ENCODE measurements around the gene PIGK. TPM values are rescaled to one million over a fixed set of nuclear protein-coding genes. Genes with fewer than 3 reads are reported as not detected.

PIGK gene
- total and polyA plus RNA-seq, 2 experiments from 2014 or later = 60.0 to 79.2 TPM

DNA sequence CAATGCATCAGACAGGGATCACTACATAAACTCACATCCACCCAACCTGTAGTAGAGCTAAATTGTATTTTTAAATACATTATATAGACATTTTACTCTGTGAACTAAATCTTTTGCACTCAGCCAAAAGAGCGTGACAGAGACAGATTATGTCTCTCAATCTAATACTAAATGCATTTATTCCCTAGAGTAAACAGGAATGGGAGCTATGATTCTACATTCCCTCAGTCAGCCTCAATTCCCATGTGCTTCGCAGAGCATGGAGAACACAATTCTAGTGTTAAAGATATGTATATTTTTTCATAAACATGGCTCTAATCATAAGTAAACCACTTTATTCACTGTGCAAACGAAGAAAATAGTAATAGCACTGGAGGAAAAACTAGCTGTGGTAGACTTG is 16.5 kb downstream of the PIGK start:
- no peak overlapping the region for H3K9ac ChIP-seq
- H3K4me3 ChIP-seq = no peak overlapping the region
- H2AFZ ChIP-seq = no peak overlapping the region
- no peak for DNase-seq
- in situ Hi-C loops (cut with MboI) = no loop called here
- no peaks in the 10 kb centered on the region for H3K9me2 ChIP-seq (ENCODE audit: insufficient read depth)
- WGBS, 2 experiments (ENCODE audit: low coverage in 1 of 2, low lambda C conversion rate in 2 of 2, missing lambda C conversion rate in 2 of 2) = 81 to 90% methylated on average over 3 of the region's 3 CpGs
- no peaks in the 10 kb centered on the region for H3K79me2 ChIP-seq (ENCODE audit: insufficient read depth)
- no peaks in the 10 kb centered on the region for H3K27me3 ChIP-seq (replicated peaks; ENCODE audit: insufficient read depth)
- H3F3A ChIP-seq (ENCODE audit: insufficient read depth) = no peaks in the 10 kb centered on the region
- TF ChIP-seq EZH2phosphoT487 (IDR thresholded peaks at IDR 0.05; ENCODE audit: insufficient read depth, low read depth) = no peak
- no peak for TF ChIP-seq EZH2 (IDR thresholded peaks at IDR 0.05; ENCODE audit: insufficient read depth, poor library complexity, severe bottlenecking)
- no peaks in the 10 kb centered on the region for H4K20me1 ChIP-seq (ENCODE audit: insufficient read depth)
- H3K9me3 ChIP-seq (ENCODE audit: low read depth) = no peaks in the 10 kb centered on the region
- H3K27ac ChIP-seq = no peak overlapping the region
- no peaks in the 10 kb centered on the region for H3K36me3 ChIP-seq (ENCODE audit: low read depth)
- H3K4me2 ChIP-seq (ENCODE audit: unreplicated experiment) = no peak overlapping the region
- H3K4me1 ChIP-seq (ENCODE audit: insufficient read depth) = no peaks in the 10 kb centered on the region

DNA sequence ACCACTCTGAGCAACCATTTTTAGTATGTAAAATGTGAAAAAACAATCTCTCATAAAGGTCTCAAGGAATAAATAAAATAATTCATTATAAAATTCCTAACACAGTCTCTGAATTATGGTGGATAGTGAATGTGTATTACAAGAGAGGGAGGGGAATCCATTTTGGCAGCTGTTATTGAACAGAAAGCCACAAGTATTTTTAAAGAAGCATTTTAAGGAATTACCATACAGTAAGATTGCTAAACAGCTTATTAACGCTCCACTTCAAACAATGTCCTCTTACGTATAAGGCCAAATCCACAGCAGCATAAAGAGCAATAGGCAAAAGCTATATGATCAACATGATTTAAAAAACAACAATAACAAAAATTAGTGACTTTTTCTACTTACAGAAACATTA is 18.4 kb downstream of the PIGK start:
- H3K4me3 ChIP-seq = no peak overlapping the region
- H3K27me3 ChIP-seq (replicated peaks; ENCODE audit: insufficient read depth) = no peaks in the 10 kb centered on the region
- H3K9me2 ChIP-seq (ENCODE audit: insufficient read depth) = no peaks in the 10 kb centered on the region
- H3K36me3 ChIP-seq (ENCODE audit: low read depth) = no peaks in the 10 kb centered on the region
- no peak overlapping the region for H3K9ac ChIP-seq
- no peaks in the 10 kb centered on the region for H3F3A ChIP-seq (ENCODE audit: insufficient read depth)
- no peak overlapping the region for H3K4me2 ChIP-seq (ENCODE audit: unreplicated experiment)
- TF ChIP-seq EZH2phosphoT487 (IDR thresholded peaks at IDR 0.05; ENCODE audit: insufficient read depth, low read depth) = no peak
- no peak for TF ChIP-seq EZH2 (IDR thresholded peaks at IDR 0.05; ENCODE audit: insufficient read depth, poor library complexity, severe bottlenecking)
- H3K79me2 ChIP-seq (ENCODE audit: insufficient read depth) = no peaks in the 10 kb centered on the region
- no peaks in the 10 kb centered on the region for H3K9me3 ChIP-seq (ENCODE audit: low read depth)
- WGBS, 2 experiments (ENCODE audit: low coverage in 1 of 2, low lambda C conversion rate in 2 of 2, missing lambda C conversion rate in 2 of 2) = 96% methylated on average over 2 of the region's 2 CpGs
- no peak for DNase-seq
- H4K20me1 ChIP-seq (ENCODE audit: insufficient read depth) = no peaks in the 10 kb centered on the region
- in situ Hi-C loops (cut with MboI) = no loop called here
- H3K27ac ChIP-seq = no peak overlapping the region
- H2AFZ ChIP-seq = no peak overlapping the region
- no peaks in the 10 kb centered on the region for H3K4me1 ChIP-seq (ENCODE audit: insufficient read depth)

DNA sequence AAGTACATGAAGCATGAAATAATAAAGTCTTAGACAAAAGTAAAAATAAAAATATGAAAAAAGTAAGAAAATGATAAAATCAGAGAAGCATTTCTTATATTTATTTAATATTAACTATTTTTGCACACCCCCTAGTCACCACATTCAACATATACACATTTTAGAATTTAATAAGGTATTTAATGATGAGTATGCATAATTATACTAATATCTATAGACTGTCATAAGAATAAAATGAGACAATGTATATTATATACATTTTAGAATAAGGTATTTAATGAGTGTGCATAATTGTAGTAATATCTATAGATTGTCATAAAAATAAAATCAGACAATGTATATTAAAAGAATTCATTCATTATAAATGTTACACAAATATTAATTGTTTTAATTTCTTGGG is 18.9 kb downstream of the PIGK start:
- no peak for DNase-seq
- no peaks in the 10 kb centered on the region for H3F3A ChIP-seq (ENCODE audit: insufficient read depth)
- H3K79me2 ChIP-seq (ENCODE audit: insufficient read depth) = no peaks in the 10 kb centered on the region
- no peaks in the 10 kb centered on the region for H3K36me3 ChIP-seq (ENCODE audit: low read depth)
- H2AFZ ChIP-seq = no peak overlapping the region
- H4K20me1 ChIP-seq (ENCODE audit: insufficient read depth) = no peaks in the 10 kb centered on the region
- TF ChIP-seq EZH2phosphoT487 (IDR thresholded peaks at IDR 0.05; ENCODE audit: insufficient read depth, low read depth) (no peak), EZH2 (IDR thresholded peaks at IDR 0.05; ENCODE audit: insufficient read depth, poor library complexity, severe bottlenecking) (no peak)
- no peaks in the 10 kb centered on the region for H3K4me1 ChIP-seq (ENCODE audit: insufficient read depth)
- H3K9ac ChIP-seq = no peak overlapping the region
- no peaks in the 10 kb centered on the region for H3K9me2 ChIP-seq (ENCODE audit: insufficient read depth)
- H3K27ac ChIP-seq = no peak overlapping the region
- in situ Hi-C loops (cut with MboI) = no loop called here
- H3K4me3 ChIP-seq = no peak overlapping the region
- H3K9me3 ChIP-seq (ENCODE audit: low read depth) = no peaks in the 10 kb centered on the region
- no peak overlapping the region for H3K4me2 ChIP-seq (ENCODE audit: unreplicated experiment)
- no peaks in the 10 kb centered on the region for H3K27me3 ChIP-seq (replicated peaks; ENCODE audit: insufficient read depth)

DNA sequence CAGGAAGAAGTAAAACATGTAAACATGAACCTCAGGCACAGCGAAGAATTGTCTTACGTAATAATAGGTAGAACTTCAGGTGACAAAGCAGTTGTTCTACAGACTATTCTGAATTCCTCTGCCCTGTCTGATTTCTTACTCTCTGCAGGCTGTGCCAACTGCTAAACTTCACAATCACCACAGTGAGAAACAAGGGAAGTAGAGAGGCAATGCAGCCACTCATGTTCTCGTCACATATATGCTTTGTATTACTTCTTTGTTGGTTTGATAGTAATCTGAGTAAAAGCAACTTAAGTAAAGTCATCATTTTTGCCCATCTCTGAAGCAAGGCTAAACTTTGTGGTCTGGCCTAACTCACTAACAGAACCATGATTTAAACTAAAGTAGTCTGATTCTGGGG is 21.9 kb downstream of the PIGK start:
- H3K9me2 ChIP-seq (ENCODE audit: insufficient read depth) = no peaks in the 10 kb centered on the region
- no peak for DNase-seq
- no peaks in the 10 kb centered on the region for H3K4me1 ChIP-seq (ENCODE audit: insufficient read depth)
- H3K27me3 ChIP-seq (replicated peaks; ENCODE audit: insufficient read depth) = no peaks in the 10 kb centered on the region
- no peak overlapping the region for H2AFZ ChIP-seq
- H4K20me1 ChIP-seq (ENCODE audit: insufficient read depth) = no peaks in the 10 kb centered on the region
- H3K79me2 ChIP-seq (ENCODE audit: insufficient read depth) = no peaks in the 10 kb centered on the region
- 97 to 100% methylated on average over 3 of the region's 3 CpGs for WGBS, 2 experiments (ENCODE audit: low coverage in 1 of 2, low lambda C conversion rate in 2 of 2, missing lambda C conversion rate in 2 of 2)
- H3K9ac ChIP-seq = no peak overlapping the region
- TF ChIP-seq EZH2 (IDR thresholded peaks at IDR 0.05; ENCODE audit: insufficient read depth, poor library complexity, severe bottlenecking) = no peak
- TF ChIP-seq EZH2phosphoT487 (IDR thresholded peaks at IDR 0.05; ENCODE audit: insufficient read depth, low read depth) = no peak
- no peak overlapping the region for H3K4me2 ChIP-seq (ENCODE audit: unreplicated experiment)
- H3K27ac ChIP-seq = no peak overlapping the region
- in situ Hi-C loops (cut with MboI) = no loop called here
- no peaks in the 10 kb centered on the region for H3F3A ChIP-seq (ENCODE audit: insufficient read depth)
- H3K4me3 ChIP-seq = no peak overlapping the region
- no peaks in the 10 kb centered on the region for H3K9me3 ChIP-seq (ENCODE audit: low read depth)
- no peaks in the 10 kb centered on the region for H3K36me3 ChIP-seq (ENCODE audit: low read depth)

DNA sequence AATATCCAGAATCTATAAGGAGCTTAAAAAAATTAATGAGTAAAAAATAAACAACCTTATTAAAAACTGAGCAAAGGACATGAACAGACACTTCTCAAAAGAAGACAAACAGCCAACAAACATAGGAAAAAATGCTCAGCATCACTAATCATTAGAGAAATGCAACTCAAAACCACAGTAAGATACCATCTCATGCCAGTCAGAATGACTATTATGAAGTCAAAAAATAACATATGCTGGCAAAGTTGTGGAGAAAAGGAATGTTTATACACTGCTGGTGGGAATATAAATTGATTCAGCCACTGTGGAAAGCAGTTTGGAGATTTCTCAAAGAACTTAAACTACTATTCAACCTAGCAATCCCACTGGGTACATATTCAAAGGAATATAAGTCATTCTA is 25.3 kb downstream of the PIGK start:
- no peak for DNase-seq
- H3K9me3 ChIP-seq (ENCODE audit: low read depth) = no peaks in the 10 kb centered on the region
- H3K4me3 ChIP-seq = no peak overlapping the region
- no peaks in the 10 kb centered on the region for H4K20me1 ChIP-seq (ENCODE audit: insufficient read depth)
- H3K27me3 ChIP-seq (replicated peaks; ENCODE audit: insufficient read depth) = no peaks in the 10 kb centered on the region
- no peak for TF ChIP-seq EZH2phosphoT487 (IDR thresholded peaks at IDR 0.05; ENCODE audit: insufficient read depth, low read depth)
- TF ChIP-seq EZH2 (IDR thresholded peaks at IDR 0.05; ENCODE audit: insufficient read depth, poor library complexity, severe bottlenecking) = no peak
- no peaks in the 10 kb centered on the region for H3K4me1 ChIP-seq (ENCODE audit: insufficient read depth)
- H2AFZ ChIP-seq = no peak overlapping the region
- in situ Hi-C loops (cut with MboI) = no loop called here
- H3F3A ChIP-seq (ENCODE audit: insufficient read depth) = no peaks in the 10 kb centered on the region
- no peak overlapping the region for H3K9ac ChIP-seq
- H3K27ac ChIP-seq = no peak overlapping the region
- no peaks in the 10 kb centered on the region for H3K9me2 ChIP-seq (ENCODE audit: insufficient read depth)
- H3K36me3 ChIP-seq (ENCODE audit: low read depth) = no peaks in the 10 kb centered on the region
- H3K4me2 ChIP-seq (ENCODE audit: unreplicated experiment) = no peak overlapping the region
- no peaks in the 10 kb centered on the region for H3K79me2 ChIP-seq (ENCODE audit: insufficient read depth)

All from GM23248 (cell line).